ENCODE measurements around the gene HOXD10.

HOXD10 gene

DNA sequence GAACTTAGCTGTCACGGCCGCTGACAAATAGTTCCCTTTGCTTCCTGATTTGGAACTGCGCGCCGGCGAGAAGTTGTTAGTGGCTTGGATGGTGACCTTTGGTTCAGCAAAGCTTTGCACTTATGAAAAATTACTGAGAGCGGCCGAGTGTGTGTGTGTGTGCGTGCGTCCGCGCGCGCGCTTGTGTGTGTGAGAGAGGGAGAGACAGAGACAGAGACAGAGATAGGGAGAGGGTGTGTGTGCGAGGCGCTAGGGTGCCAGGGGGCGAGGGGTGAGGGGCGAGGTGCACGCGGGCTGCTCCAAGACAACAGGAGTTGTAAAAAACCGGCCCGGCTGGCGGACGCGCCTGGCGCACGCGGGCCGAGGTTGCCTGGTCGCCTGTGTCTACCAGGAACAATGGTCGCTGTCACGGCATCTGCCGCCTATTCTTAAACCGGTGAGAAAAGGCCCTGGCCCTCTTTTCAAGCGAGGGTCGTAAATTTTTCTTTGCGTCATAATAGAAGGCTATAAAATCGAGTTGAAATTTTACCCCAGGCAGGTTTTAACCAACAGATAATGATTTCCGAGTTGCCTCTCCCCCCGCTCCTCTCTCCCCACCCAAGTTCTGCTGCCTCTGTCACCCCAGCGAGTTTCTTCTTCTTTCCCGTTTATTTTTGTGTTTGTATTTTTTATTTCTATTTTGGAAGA is 41.1 kb downstream of the HOXD10 start:
- TF ChIP-seq, protein P1, sequence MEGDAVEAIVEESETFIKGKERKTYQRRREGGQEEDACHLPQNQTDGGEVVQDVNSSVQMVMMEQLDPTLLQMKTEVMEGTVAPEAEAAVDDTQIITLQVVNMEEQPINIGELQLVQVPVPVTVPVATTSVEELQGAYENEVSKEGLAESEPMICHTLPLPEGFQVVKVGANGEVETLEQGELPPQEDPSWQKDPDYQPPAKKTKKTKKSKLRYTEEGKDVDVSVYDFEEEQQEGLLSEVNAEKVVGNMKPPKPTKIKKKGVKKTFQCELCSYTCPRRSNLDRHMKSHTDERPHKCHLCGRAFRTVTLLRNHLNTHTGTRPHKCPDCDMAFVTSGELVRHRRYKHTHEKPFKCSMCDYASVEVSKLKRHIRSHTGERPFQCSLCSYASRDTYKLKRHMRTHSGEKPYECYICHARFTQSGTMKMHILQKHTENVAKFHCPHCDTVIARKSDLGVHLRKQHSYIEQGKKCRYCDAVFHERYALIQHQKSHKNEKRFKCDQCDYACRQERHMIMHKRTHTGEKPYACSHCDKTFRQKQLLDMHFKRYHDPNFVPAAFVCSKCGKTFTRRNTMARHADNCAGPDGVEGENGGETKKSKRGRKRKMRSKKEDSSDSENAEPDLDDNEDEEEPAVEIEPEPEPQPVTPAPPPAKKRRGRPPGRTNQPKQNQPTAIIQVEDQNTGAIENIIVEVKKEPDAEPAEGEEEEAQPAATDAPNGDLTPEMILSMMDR (IDR thresholded peaks at IDR 0.05; ENCODE audit: low read depth, low read length), result no peak
- DNase-seq, result no peak
- no peak overlapping the region for H3K27ac ChIP-seq
- peaks cover 19% of the 10 kb centered on the region for H3K9me3 ChIP-seq (ENCODE audit: severe bottlenecking)
- H3K4me3 ChIP-seq (ENCODE audit: low read depth, low read length), result peak overlapping the region; percentile 31
- H3K36me3 ChIP-seq, result no peaks in the 10 kb centered on the region
- H3K27me3 ChIP-seq (ENCODE audit: insufficient read depth, low read depth, severe bottlenecking), result peaks cover 94% of the 10 kb centered on the region

GRCh38 chr2:176158186-176158591 is 41.6 kb downstream of the HOXD10 start:
- Histone ChIP-seq H3K4me3 (ENCODE audit: low read depth, low read length) (peak overlapping the region; percentile 31), H3K36me3 (no peaks in the 10 kb centered on the region), H3K27me3 (ENCODE audit: insufficient read depth, low read depth, severe bottlenecking) (peaks cover 94% of the 10 kb centered on the region), H3K27ac (no peak overlapping the region), H3K9me3 (ENCODE audit: severe bottlenecking) (peaks cover 19% of the 10 kb centered on the region)
- TF ChIP-seq, protein P1 (IDR thresholded peaks at IDR 0.05; ENCODE audit: low read depth, low read length), result no peak
- no peak for DNase-seq

GRCh38 chr2:176158855-176159662 is 42.5 kb downstream of the HOXD10 start:
- Histone ChIP-seq H3K27me3 (ENCODE audit: insufficient read depth, low read depth, severe bottlenecking) (peaks cover 98% of the 10 kb centered on the region), H3K4me3 (ENCODE audit: low read depth, low read length) (no peak overlapping the region), H3K36me3 (no peaks in the 10 kb centered on the region), H3K9me3 (ENCODE audit: severe bottlenecking) (peaks cover 21% of the 10 kb centered on the region), H3K27ac (no peak overlapping the region)
- DNase-seq, result peak; percentile 76
- TF ChIP-seq, protein P1 (IDR thresholded peaks at IDR 0.05; ENCODE audit: low read depth, low read length), result no peak

GRCh38 chr2:176159663-176160250 is 43.2 kb downstream of the HOXD10 start:
- no peaks in the 10 kb centered on the region for H3K36me3 ChIP-seq
- no peak for DNase-seq
- TF ChIP-seq, protein P1 (IDR thresholded peaks at IDR 0.05; ENCODE audit: low read depth, low read length), result no peak
- H3K4me3 ChIP-seq (ENCODE audit: low read depth, low read length), result no peak overlapping the region
- peaks cover 25% of the 10 kb centered on the region for H3K9me3 ChIP-seq (ENCODE audit: severe bottlenecking)
- peaks cover 98% of the 10 kb centered on the region for H3K27me3 ChIP-seq (ENCODE audit: insufficient read depth, low read depth, severe bottlenecking)
- no peak overlapping the region for H3K27ac ChIP-seq

- H3K27me3 ChIP-seq (ENCODE audit: insufficient read depth, low read depth, severe bottlenecking), result peaks cover 98% of the 10 kb centered on the region
- no peak overlapping the region for H3K4me3 ChIP-seq (ENCODE audit: low read depth, low read length)
- H3K27ac ChIP-seq, result no peak overlapping the region
- no peaks in the 10 kb centered on the region for H3K36me3 ChIP-seq
- TF ChIP-seq, protein P1 (IDR thresholded peaks at IDR 0.05; ENCODE audit: low read depth, low read length), result no peak
- no peak for DNase-seq
- peaks cover 31% of the 10 kb centered on the region for H3K9me3 ChIP-seq (ENCODE audit: severe bottlenecking)
Observed at GRCh38 chr2:176160251-176160985, 43.8 kb downstream of the HOXD10 start.
